ENCODE results near the gene VTA1.
"Not testable (repeated sequence)": the region's sequence is repeated elsewhere in the genome, so short reads cannot be mapped to it uniquely, and the experiment has no call there.

VTA1 gene

DNA sequence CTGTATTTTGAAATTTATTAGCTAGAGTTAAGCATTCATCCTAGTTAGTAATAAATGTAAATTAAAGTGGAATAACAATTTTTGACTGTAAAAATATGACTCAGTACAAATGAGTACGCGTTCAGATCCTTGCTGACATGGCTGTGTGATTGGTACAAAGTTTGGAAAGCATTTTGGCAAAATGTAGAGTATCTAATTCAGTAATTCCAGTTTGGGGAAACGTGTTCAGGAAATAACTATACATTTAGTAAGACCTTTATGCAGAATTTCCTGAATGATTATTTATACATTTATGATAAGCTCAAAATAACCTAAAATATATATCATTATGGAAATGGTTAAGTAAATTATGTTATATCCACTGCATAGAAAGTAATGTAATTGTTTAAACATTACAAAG, 8.0 kb downstream of the VTA1 start:
- H3K9me3 Mint-ChIP-seq (ENCODE audit: low read depth) = no peaks in the 10 kb centered on the region
- no peak overlapping the region for H3K27ac Mint-ChIP-seq
- no peaks in the 10 kb centered on the region for H3K36me3 Mint-ChIP-seq
- H3K27me3 Mint-ChIP-seq = no peaks in the 10 kb centered on the region
- peaks cover 67% of the 10 kb centered on the region for H3K4me1 Mint-ChIP-seq (ENCODE audit: low read depth)
- no peak overlapping the region for H3K4me3 Mint-ChIP-seq

DNA sequence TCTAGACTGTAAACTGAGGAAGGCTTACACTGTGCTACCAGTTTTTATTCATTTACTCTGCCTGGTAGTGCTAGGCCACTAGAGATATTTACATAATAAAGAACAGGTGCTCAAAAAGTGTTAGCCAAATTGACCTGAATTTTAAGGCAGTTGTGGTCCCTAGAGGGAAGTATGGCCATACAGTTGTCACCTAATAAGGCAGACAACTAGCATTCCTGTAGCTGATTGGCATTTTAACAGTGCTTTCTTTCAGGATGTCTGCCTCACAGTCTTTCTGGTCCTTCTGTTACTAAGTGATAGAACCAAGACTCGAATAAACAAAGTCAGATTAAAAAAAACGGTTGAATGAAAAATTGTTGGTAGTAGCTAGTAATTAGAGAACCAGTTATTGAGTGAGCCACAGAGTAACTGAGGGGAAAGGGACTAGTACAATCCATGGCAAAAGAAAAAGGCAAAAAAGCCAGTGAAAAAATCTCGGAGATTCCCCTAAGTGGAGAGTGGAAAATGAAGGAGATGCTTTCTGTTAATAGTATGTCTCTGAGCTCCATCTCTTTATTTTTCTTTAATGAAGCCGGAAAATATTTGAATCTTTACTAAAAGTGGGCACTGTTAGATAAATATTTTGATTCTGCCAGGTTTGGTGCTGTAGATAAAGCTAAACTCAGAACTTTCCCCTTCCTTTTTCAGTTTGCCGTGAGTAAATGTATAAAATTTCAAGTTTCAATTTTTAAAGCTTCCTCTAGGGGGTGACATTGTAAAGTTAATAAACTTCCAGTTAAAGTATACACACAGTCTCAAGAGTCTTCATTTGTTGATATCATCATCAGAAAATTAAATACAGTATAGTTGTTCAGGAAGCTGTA, 9.1 kb downstream of the VTA1 start:
- Mint-ChIP-seq H3K4me3 (no peak overlapping the region), H3K27me3 (no peaks in the 10 kb centered on the region), H3K36me3 (no peaks in the 10 kb centered on the region), H3K9me3 (ENCODE audit: low read depth) (no peaks in the 10 kb centered on the region), H3K27ac (peak overlapping the region; percentile 10), H3K4me1 (ENCODE audit: low read depth) (peaks cover 63% of the 10 kb centered on the region)

DNA sequence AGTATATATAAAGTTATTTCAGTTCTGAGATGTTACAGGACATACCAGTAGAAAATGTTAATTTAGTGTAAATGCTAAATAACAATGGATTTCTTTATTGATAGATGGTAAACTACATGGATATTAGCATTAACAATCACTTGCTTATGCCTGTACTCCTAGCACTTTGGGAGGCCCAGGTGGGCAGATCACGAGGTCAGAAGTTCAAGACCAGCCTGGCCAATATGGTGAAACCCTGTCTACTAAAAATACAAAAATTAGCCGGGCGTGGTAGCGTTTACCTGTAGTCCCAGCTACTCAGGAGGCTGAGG, 9.7 kb downstream of the VTA1 start:
- H3K4me1 Mint-ChIP-seq (ENCODE audit: low read depth) = peaks cover 59% of the 10 kb centered on the region
- H3K9me3 Mint-ChIP-seq (ENCODE audit: low read depth); H3K36me3 Mint-ChIP-seq; H3K27ac Mint-ChIP-seq; H3K4me3 Mint-ChIP-seq; H3K27me3 Mint-ChIP-seq: not testable (repeated sequence)

DNA sequence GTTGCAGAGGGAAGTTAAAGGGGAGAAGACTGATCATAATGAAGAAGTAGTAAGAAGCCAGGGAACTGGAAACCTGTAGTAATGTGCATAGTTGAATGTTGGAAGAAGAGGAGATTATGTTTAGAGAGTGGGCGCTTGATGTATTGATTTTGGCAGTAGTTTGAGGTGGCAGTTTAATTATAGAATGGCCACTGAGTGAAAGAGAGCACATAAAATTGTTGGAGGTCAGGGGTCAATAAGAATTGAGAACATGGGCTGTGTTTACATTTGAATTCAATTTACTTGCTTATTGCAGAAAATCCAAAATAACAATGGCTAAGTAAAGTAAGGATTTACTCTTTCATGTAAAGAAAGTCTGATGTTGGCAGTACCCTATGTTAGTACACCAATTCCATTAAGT, 15.7 kb downstream of the VTA1 start:
- Mint-ChIP-seq H3K4me3 (no peak overlapping the region), H3K4me1 (ENCODE audit: low read depth) (peaks cover 39% of the 10 kb centered on the region), H3K9me3 (ENCODE audit: low read depth) (no peaks in the 10 kb centered on the region), H3K27ac (no peak overlapping the region), H3K27me3 (no peaks in the 10 kb centered on the region), H3K36me3 (no peaks in the 10 kb centered on the region)

DNA sequence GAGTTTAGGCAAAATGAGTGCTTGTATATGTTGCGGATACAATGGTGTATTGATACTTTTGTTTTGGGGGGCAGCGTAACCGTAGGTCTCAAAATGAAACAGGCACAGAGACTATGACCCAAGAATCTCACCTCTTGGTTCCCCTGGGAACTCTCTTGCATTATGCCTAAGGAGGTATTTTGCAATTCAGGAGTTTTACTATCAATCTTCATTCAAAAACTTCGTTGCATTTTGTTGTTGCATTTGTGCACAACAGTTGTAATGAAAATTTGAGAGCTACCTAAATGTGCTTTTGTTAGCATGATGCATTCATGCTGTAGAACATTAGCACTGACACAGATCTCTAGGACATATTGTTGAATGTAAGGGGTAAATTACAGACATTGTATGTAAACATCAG, 18.2 kb downstream of the VTA1 start:
- Mint-ChIP-seq H3K27ac (no peak overlapping the region), H3K4me3 (no peak overlapping the region)

DNA sequence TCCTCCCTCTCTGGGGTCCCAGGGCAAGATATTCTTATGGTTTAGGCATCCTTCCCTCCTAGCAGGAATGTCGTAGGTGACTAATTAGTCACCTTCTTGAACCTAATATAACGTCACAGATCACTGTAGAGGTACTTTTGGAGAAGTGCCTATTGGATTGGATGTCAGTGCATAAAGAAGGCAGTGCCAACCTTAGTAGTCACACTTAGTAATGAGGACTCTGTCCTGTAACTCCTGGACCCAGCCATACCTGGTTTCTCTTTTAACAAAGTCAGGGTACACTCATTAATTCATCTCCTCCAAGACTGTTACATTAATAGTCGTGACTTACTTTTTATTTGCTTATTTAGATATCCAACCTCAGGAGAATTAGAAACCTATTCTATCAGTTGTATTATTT, 20.0 kb downstream of the VTA1 start:
- no peaks in the 10 kb centered on the region for H3K27me3 Mint-ChIP-seq
- no peak overlapping the region for H3K4me3 Mint-ChIP-seq
- H3K9me3 Mint-ChIP-seq (ENCODE audit: low read depth) = no peaks in the 10 kb centered on the region
- no peak overlapping the region for H3K27ac Mint-ChIP-seq
- H3K36me3 Mint-ChIP-seq = peaks cover 2% of the 10 kb centered on the region
- H3K4me1 Mint-ChIP-seq (ENCODE audit: low read depth) = peaks cover 24% of the 10 kb centered on the region

More for the DNA sequence above, 18.2 kb downstream of the VTA1 start:
- Mint-ChIP-seq H3K9me3 (ENCODE audit: low read depth) (no peaks in the 10 kb centered on the region), H3K27me3 (no peaks in the 10 kb centered on the region), H3K4me1 (ENCODE audit: low read depth) (peaks cover 32% of the 10 kb centered on the region), H3K36me3 (no peaks in the 10 kb centered on the region)

DNA sequence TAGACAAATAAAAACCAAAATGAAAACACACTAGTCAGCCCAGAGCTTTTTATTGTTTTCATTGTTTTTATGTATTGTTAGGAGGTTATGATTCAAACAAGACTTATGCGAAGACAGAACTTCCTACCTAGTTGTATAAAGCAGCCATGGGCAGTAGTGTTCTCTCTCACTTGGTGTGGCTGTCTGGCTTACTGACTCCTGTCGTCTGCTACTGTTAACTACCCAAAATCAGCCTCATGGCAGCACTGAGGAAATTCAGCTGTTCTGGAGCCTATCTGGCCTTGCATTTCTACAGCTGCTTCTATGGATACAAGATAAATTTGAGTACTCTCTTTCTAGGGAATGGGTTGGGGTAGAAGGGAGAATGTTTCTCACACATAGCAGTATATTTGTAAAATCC, 20.4 kb downstream of the VTA1 start:
- no peak overlapping the region for H3K4me3 Mint-ChIP-seq
- H3K9me3 Mint-ChIP-seq (ENCODE audit: low read depth) = no peaks in the 10 kb centered on the region
- no peak overlapping the region for H3K27ac Mint-ChIP-seq
- H3K27me3 Mint-ChIP-seq = no peaks in the 10 kb centered on the region
- peaks cover 20% of the 10 kb centered on the region for H3K4me1 Mint-ChIP-seq (ENCODE audit: low read depth)
- peaks cover 5% of the 10 kb centered on the region for H3K36me3 Mint-ChIP-seq

DNA sequence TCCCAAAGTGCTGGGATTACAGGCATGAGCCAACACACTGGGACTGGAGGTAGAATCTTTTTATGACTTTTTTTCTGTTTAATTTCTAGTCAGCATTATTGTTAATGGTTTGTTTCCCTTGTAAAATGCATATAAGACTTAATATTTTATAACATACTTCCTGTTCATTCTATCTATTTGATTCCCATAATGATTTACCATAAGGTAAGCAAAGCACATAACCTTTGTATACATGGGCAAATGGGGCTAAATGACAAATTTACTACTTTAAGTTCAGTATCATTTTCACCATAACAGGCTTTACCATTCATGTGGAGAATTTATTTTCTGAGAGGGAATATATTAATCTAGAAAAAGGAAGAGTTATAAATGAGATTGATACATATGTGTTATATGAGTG, 24.3 kb downstream of the VTA1 start:
- peaks cover 3% of the 10 kb centered on the region for H3K4me1 Mint-ChIP-seq (ENCODE audit: low read depth)
- H3K27ac Mint-ChIP-seq = no peak overlapping the region
- no peak overlapping the region for H3K4me3 Mint-ChIP-seq
- peaks cover 4% of the 10 kb centered on the region for H3K9me3 Mint-ChIP-seq (ENCODE audit: low read depth)
- no peaks in the 10 kb centered on the region for H3K27me3 Mint-ChIP-seq
- peaks cover 31% of the 10 kb centered on the region for H3K36me3 Mint-ChIP-seq

DNA sequence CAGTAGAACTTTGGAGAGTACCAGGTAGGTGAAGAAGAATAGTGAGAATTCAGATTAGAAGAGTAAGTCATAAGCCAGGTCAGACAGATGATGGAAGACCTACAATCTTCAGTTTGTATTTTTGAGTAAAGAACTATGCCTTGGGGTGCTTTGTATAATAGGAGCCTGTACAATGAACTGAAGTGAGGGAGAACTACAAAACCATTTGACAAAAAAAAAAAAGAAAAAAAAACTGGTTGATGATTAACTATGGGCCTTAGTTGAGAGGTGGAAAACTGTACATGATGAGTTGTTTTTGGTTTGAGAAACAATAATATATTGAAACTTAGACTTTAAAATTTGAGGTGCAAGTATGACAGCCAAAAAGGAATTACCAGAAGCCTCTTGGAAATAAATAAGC, 25.7 kb downstream of the VTA1 start:
- H3K27ac Mint-ChIP-seq = no peak overlapping the region
- peaks cover 41% of the 10 kb centered on the region for H3K36me3 Mint-ChIP-seq
- H3K9me3 Mint-ChIP-seq (ENCODE audit: low read depth) = peaks cover 8% of the 10 kb centered on the region
- peaks cover 3% of the 10 kb centered on the region for H3K4me1 Mint-ChIP-seq (ENCODE audit: low read depth)
- no peak overlapping the region for H3K4me3 Mint-ChIP-seq
- H3K27me3 Mint-ChIP-seq = no peaks in the 10 kb centered on the region

DNA sequence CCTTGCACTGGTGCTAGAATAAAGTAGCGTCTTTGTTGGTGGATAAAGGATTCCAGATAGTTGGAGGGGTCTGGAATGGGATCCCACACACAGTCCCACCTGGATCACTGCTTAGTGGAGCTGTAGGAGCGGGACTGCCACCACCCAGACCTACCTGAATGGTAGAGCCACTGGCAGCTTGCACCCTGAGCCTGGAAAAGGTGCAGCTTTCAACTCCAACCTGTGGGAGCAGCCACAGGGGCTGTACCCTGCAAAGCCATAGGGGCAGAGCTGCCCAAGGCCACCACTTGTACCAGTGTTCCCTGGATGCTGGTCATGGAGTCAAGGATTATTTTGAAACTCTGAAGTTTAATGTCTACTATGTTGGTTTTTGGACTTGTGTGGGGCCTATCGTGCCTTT, 26.9 kb downstream of the VTA1 start:
- Mint-ChIP-seq H3K27ac (no peak overlapping the region), H3K36me3 (peaks cover 47% of the 10 kb centered on the region), H3K4me1 (ENCODE audit: low read depth) (peaks cover 3% of the 10 kb centered on the region), H3K9me3 (ENCODE audit: low read depth) (peaks cover 13% of the 10 kb centered on the region), H3K27me3 (no peaks in the 10 kb centered on the region), H3K4me3 (no peak overlapping the region)

DNA sequence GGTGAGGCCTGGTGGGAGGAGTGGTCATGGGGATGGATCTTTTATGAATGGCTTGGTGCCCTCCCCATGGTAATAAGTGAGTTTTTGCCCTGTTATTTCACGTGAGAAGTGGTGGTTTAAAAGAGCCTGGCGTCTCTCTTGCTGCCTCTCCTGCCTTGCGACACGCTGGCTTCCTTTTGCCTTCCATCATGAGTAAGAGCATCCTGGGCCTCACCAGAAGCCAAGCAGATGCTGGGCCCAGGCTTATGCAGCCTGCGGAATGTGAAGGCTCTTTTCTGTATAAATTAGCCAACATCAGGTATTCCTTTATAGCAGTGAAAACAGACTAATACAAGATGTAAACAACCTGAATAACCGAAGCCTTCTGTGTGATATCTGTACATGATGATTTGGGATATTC, 27.6 kb downstream of the VTA1 start:
- Mint-ChIP-seq H3K27ac (no peak overlapping the region), H3K9me3 (ENCODE audit: low read depth) (peaks cover 13% of the 10 kb centered on the region), H3K27me3 (no peaks in the 10 kb centered on the region), H3K36me3 (peaks cover 51% of the 10 kb centered on the region), H3K4me1 (ENCODE audit: low read depth) (peaks cover 3% of the 10 kb centered on the region), H3K4me3 (no peak overlapping the region)

DNA sequence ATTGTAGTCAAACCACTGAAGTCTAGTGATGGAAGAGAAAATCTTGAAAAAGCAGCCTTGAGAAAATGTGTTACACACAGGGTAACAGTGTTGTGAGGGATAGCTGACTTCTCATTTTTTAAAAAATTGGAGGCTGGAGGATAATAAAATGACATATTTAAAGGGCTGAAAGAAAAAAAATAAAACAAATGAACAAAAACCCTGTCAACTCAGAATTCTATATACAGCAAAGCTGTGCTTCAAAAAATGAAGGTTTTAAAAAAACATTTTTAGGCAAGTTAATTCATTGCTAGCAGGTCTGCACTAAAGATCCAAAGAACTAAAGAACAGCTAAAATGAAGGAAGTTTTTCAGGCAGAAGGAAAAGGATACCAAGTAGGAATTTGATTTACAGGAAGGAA, 31.1 kb downstream of the VTA1 start:
- Mint-ChIP-seq H3K27me3 (no peaks in the 10 kb centered on the region), H3K36me3 (peaks cover 49% of the 10 kb centered on the region), H3K27ac (no peak overlapping the region), H3K4me1 (ENCODE audit: low read depth) (peaks cover 13% of the 10 kb centered on the region), H3K4me3 (no peak overlapping the region), H3K9me3 (ENCODE audit: low read depth) (peaks cover 13% of the 10 kb centered on the region)

DNA sequence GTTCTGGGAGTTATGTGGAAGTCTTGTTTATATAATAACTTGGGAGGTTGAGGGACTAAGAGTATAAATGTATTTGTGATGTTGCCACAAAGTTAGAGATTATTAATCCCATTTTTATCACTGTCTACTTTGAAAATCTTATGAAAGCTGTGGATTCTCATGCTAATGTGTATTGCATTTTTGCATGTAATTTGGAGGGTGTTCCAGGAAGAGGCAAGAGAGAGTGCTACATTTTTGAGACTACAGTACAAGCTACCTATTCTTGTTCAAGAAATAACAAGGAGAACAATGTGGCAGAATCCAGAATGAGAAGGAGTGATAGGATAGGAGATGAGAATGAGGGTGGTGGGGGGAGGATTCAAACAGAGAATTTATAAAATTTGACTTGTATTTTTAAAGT, 34.9 kb downstream of the VTA1 start:
- Mint-ChIP-seq H3K27ac (no peak overlapping the region), H3K27me3 (no peaks in the 10 kb centered on the region), H3K4me1 (ENCODE audit: low read depth) (peaks cover 16% of the 10 kb centered on the region), H3K36me3 (peaks cover 26% of the 10 kb centered on the region), H3K4me3 (no peak overlapping the region), H3K9me3 (ENCODE audit: low read depth) (peaks cover 9% of the 10 kb centered on the region)

DNA sequence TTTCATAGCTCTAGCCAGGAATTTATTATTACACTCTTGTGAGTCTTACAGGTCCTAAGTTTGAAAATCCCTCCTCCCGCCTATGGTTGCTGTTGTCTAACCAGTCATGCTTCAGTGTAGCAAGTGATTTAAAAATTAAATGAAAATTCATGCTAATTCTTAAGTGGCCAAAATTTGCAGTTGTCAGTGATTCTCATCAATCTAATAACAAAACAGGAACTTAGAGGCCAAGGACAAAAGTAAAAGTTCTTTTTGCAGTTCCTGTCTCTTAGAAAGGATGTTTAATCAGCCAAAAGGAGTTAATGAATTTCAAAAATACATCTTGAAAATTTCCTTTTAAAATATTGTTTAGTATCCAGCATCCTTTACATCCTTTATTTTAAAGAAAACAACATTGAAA, 36.3 kb downstream of the VTA1 start:
- Mint-ChIP-seq H3K27me3 (no peaks in the 10 kb centered on the region), H3K27ac (no peak overlapping the region), H3K4me1 (ENCODE audit: low read depth) (peaks cover 16% of the 10 kb centered on the region), H3K36me3 (peaks cover 14% of the 10 kb centered on the region), H3K9me3 (ENCODE audit: low read depth) (no peaks in the 10 kb centered on the region), H3K4me3 (no peak overlapping the region)

DNA sequence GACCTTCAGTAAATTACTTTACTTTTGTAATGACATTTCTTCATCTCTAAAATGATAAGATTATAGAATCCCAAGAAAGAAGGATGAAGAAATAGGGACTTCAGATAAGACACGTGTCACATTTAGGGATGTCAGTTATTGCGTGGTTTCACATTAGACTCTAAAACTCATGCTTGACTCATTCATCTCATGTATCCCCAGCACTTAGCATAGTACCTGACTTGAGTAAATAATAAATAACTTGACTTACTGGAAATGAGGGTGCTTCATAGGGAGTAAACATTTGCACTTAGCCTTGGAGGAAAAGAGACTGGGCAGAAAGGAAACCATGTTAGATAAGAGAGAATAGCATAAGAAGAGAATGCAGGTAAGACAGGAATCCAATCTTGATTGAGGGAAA, 37.2 kb downstream of the VTA1 start:
- Mint-ChIP-seq H3K36me3 (peaks cover 12% of the 10 kb centered on the region), H3K27me3 (no peaks in the 10 kb centered on the region), H3K27ac (peak overlapping the region; percentile 35), H3K4me3 (no peak overlapping the region), H3K9me3 (ENCODE audit: low read depth) (no peaks in the 10 kb centered on the region), H3K4me1 (ENCODE audit: low read depth) (peaks cover 16% of the 10 kb centered on the region)

DNA sequence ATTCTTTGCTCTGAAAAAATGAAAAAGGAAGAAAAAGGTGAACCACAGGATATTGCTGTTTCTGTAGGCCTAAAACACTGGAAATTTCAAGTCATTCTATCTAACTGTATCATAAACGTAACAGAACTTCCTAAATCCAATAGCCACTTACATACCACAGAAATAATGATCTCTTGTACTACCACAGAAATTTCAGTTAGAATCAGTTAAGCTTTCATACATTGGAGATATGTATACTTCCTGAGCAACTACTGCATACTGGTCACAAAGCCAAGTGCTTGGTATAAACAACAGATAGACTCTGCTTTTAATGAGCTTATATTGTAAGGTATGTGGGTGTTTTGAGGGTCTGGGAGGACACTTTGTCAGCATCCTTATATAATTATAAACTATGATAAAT, 38.6 kb downstream of the VTA1 start:
- no peaks in the 10 kb centered on the region for H3K9me3 Mint-ChIP-seq (ENCODE audit: low read depth)
- H3K4me1 Mint-ChIP-seq (ENCODE audit: low read depth) = peaks cover 15% of the 10 kb centered on the region
- no peak overlapping the region for H3K4me3 Mint-ChIP-seq
- peaks cover 8% of the 10 kb centered on the region for H3K36me3 Mint-ChIP-seq
- no peaks in the 10 kb centered on the region for H3K27me3 Mint-ChIP-seq
- peak overlapping the region; percentile 0 for H3K27ac Mint-ChIP-seq

Measured in activated naive CD8-positive, alpha-beta T cell (primary cell).